Uterus (tissue), 2 donors: ENCODE results near the gene CSNK2B.

ENCODE experiments used
- POLR2A ChIP-seq, 2 donors: fragments of 450-650 bp; IDR thresholded peaks; one replicate each; pipeline ENCODE4 v1.6.1; 2016; ENCODE audit warnings: antibody characterized with exemption in 2 of 2, mild to moderate bottlenecking in 1 of 2, moderate library complexity in 1 of 2
- TF ChIP-seq, protein P1 (sequence below), 4 experiments: fragments of 200-600 bp in 2 of 4; fragments of 450-650 bp in 2 of 4; sonication (generic) in 2 of 4; IDR thresholded peaks; one replicate each; pipeline ENCODE4 v1.5.1; 2016 to 2019; ENCODE audit warnings: antibody characterized with exemption in 4 of 4, mild to moderate bottlenecking in 2 of 4, moderate library complexity in 1 of 4

DNA sequence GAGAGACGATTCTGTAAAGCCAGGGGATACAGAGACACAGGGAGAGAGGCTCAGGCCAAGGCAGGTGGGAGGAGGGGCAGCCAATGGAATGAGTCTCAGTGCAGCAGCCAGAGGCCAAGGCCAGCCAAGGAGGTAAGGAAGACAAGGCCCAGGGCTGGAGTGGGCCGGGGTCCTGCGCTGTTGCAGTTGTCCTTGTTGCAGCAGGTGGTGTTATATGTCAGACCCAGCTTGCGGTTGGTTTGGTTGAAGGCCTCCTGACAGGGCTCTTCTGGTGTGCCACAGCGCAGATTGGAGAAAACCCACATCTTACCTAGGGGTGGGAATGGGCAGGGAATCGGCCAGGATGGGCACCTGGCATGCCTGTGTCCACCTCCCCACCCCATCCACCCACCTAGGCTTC, 53.1 kb downstream of the CSNK2B start:
- no peak for TF ChIP-seq POLR2A (IDR thresholded peaks at IDR 0.05)
- TF ChIP-seq, protein P1, sequence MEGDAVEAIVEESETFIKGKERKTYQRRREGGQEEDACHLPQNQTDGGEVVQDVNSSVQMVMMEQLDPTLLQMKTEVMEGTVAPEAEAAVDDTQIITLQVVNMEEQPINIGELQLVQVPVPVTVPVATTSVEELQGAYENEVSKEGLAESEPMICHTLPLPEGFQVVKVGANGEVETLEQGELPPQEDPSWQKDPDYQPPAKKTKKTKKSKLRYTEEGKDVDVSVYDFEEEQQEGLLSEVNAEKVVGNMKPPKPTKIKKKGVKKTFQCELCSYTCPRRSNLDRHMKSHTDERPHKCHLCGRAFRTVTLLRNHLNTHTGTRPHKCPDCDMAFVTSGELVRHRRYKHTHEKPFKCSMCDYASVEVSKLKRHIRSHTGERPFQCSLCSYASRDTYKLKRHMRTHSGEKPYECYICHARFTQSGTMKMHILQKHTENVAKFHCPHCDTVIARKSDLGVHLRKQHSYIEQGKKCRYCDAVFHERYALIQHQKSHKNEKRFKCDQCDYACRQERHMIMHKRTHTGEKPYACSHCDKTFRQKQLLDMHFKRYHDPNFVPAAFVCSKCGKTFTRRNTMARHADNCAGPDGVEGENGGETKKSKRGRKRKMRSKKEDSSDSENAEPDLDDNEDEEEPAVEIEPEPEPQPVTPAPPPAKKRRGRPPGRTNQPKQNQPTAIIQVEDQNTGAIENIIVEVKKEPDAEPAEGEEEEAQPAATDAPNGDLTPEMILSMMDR (IDR thresholded peaks at IDR 0.05), result no peak
